Left ventricle myocardium inferior (tissue), 1 donor: ENCODE measurements around the gene ANO9. TPM values are rescaled to one million over a fixed set of nuclear protein-coding genes. Genes with fewer than 3 reads are reported as not detected.

Experiments
- DNase-seq: peaks from one replicate; pipeline ENCODE4 v3.0.0-alpha.2; 2020
- H3K27ac ChIP-seq: fragments of 200-600 bp; replicated peaks from 2 replicates; pipeline ENCODE4 v1.8.0; 2021
- H3K27me3 ChIP-seq: fragments of 200-600 bp; 2 replicates; pipeline ENCODE4 v1.8.0; 2021; ENCODE audit warnings: low read depth
- H3K36me3 ChIP-seq: fragments of 200-600 bp; 2 replicates; pipeline ENCODE4 v1.8.0; 2021
- H3K4me1 ChIP-seq: fragments of 200-600 bp; 2 replicates; pipeline ENCODE4 v1.8.0; 2021
- H3K4me3 ChIP-seq: fragments of 200-600 bp; 2 replicates; pipeline ENCODE4 v1.8.0; 2021; ENCODE audit warnings: mild to moderate bottlenecking, moderate library complexity
- H3K9me3 ChIP-seq: fragments of 200-600 bp; replicated peaks from 2 replicates; pipeline ENCODE4 v1.8.0; 2021
- intact Hi-C: fragments of 100-400 bp; cut with micrococcal nuclease; formaldehyde crosslinking; loops from one replicate; pipeline ENCODE4 v1.11.0; 2022
- long read RNA-seq: library from polyadenylated mRNA; unstranded; transcript quantifications from one replicate; pipeline ENCODE4 v2.0.0, GENCODE V29; 2021
- total RNA-seq: library from RNA; stranded (reverse); fragmentation: NEBNext Ultra II Directional; extraction: Animal tissue kit (Norgen Biotek cat#: 25700); gene quantifications from one replicate; pipeline ENCODE4 v1.2.1, GENCODE V29; 2021
- TF ChIP-seq, protein P1 (sequence below): fragments of 200-600 bp; IDR thresholded peaks from 2 replicates; pipeline ENCODE4 v1.8.0; 2021; ENCODE audit warnings: antibody characterized with exemption, mild to moderate bottlenecking, borderline replicate concordance
- donor health status: DM: no; HTN: yes; CAD: no; lungs with severe emphysema.

Gene ANO9
- 0.11 TPM for total RNA-seq
- long read RNA-seq, partial matches to known transcripts = 0 of 1 reads
- long read RNA-seq, other reads (novel, unspliced or antisense) = 1 of 1 reads

- H3K27me3 ChIP-seq = peaks cover 64% of the 10 kb centered on the region
- H3K27ac ChIP-seq = no peak within 1 kb of the TSS
- H3K36me3 ChIP-seq = no peaks in the 10 kb centered on the region
- intact Hi-C loops = no loop called here
- DNase-seq = no peak
- no peaks in the 10 kb centered on the region for H3K9me3 ChIP-seq
- TF ChIP-seq, protein P1, sequence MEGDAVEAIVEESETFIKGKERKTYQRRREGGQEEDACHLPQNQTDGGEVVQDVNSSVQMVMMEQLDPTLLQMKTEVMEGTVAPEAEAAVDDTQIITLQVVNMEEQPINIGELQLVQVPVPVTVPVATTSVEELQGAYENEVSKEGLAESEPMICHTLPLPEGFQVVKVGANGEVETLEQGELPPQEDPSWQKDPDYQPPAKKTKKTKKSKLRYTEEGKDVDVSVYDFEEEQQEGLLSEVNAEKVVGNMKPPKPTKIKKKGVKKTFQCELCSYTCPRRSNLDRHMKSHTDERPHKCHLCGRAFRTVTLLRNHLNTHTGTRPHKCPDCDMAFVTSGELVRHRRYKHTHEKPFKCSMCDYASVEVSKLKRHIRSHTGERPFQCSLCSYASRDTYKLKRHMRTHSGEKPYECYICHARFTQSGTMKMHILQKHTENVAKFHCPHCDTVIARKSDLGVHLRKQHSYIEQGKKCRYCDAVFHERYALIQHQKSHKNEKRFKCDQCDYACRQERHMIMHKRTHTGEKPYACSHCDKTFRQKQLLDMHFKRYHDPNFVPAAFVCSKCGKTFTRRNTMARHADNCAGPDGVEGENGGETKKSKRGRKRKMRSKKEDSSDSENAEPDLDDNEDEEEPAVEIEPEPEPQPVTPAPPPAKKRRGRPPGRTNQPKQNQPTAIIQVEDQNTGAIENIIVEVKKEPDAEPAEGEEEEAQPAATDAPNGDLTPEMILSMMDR = no peak
- H3K4me3 ChIP-seq = no peak within 1 kb of the TSS
- peaks cover 17% of the 10 kb centered on the region for H3K4me1 ChIP-seq
These were observed at the start of gene ANO9 for GRCh38 chr11:441418-442274. ANO9 (minus strand) TSS chr11:442011; CDS start chr11:441926, 85 bp downstream.

GRCh38 chr11:491358-491757 is 49.5 kb upstream of the ANO9 start:
- intact Hi-C loops = no loop called here
- H3K4me1 ChIP-seq = peaks cover 12% of the 10 kb centered on the region
- no peaks in the 10 kb centered on the region for H3K27me3 ChIP-seq
- H3K9me3 ChIP-seq = no peaks in the 10 kb centered on the region
- H3K27ac ChIP-seq = no peak overlapping the region
- DNase-seq = no peak
- no peak overlapping the region for H3K4me3 ChIP-seq
- H3K36me3 ChIP-seq = peaks cover 67% of the 10 kb centered on the region
- TF ChIP-seq, protein P1 = no peak

DNA sequence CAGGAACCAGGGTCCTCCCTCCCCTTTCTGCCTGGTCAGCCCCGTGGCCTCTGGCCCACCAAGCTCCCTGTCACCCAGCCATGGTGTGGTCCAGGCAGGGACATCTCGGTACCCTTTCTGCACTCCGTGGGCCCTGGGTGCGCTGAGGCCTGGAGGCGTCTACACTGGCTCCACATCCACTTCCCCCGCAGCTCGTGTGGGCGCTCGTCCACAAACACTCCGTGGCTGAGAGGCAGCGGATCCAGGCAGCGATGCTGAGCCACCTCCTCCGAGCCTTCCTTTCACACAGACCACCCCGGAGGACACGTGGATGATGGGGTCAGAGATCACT is 49.1 kb upstream of the ANO9 start:
- H3K36me3 ChIP-seq = peaks cover 64% of the 10 kb centered on the region
- H3K4me1 ChIP-seq = peaks cover 8% of the 10 kb centered on the region
- intact Hi-C loops = no loop called here
- no peak overlapping the region for H3K27ac ChIP-seq
- no peaks in the 10 kb centered on the region for H3K27me3 ChIP-seq
- no peaks in the 10 kb centered on the region for H3K9me3 ChIP-seq
- TF ChIP-seq, protein P1 = no peak
- DNase-seq = no peak
- H3K4me3 ChIP-seq = no peak overlapping the region

DNA sequence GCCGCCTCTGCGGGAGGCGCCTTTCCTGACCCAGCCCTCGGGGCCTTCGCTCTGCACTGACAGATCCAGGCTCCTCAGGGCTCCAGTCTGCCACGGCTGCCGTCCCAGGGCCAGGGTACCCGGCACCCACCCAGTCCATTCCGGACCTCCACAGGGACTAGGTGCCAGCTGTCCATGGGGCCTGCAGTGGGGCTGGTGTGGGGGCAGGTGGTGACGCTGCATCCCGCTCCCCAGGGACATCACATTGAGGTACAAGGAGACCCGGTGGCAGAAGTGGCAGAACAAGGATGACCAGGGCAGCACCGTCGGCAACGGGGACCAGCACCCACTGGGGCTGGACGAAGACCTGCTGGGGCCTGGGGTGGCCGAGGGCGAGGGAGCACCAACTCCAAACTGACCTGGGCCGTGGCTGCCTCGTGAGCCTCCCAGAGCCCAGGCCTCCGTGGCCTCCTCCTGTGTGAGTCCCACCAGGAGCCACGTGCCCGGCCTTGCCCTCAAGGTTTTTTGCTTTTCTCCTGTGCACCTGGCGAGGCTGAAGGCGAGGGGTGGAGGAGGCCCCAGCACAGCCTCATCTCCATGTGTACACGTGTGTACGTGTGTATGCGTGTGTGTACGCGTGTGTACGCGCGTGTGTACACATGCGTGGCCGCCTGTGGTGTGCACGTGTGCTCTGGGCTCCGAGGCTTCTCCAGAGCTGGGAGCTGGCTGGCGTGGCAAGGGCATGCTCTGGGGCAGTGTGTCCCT is 48.5 kb upstream of the ANO9 start:
- Histone ChIP-seq H3K27me3 (no peaks in the 10 kb centered on the region), H3K9me3 (no peaks in the 10 kb centered on the region), H3K4me1 (peaks cover 3% of the 10 kb centered on the region), H3K36me3 (peaks cover 61% of the 10 kb centered on the region), H3K4me3 (no peak overlapping the region), H3K27ac (no peak overlapping the region)
- TF ChIP-seq, protein P1 = no peak
- intact Hi-C loops = no loop called here
- no peak for DNase-seq

GRCh38 chr11:489610-490185 is 47.9 kb upstream of the ANO9 start:
- no peak for DNase-seq
- Histone ChIP-seq H3K4me1 (no peaks in the 10 kb centered on the region), H3K9me3 (no peaks in the 10 kb centered on the region), H3K27me3 (no peaks in the 10 kb centered on the region), H3K4me3 (no peak overlapping the region), H3K36me3 (peaks cover 54% of the 10 kb centered on the region), H3K27ac (no peak overlapping the region)
- intact Hi-C loops = no loop called here
- TF ChIP-seq, protein P1 = no peak
